Endometrial microvascular endothelial cells (primary cell): Measurements from ENCODE around the gene CIBAR2. TPM values are rescaled to one million over a fixed set of nuclear protein-coding genes. Genes with fewer than 3 reads are reported as not detected.

ENCODE experiments used
- in situ Hi-C: cut with HindIII; loops from 2 replicates; pipeline ENCODE4 v1.10.0; 2017; ENCODE audit warnings: low sequenced_read_pairs, low pct_unique_long_range_greater_than_20kb; ENCODE audit errors: inconsistent ontology term
- total RNA-seq: library from RNA; depleted of rRNA; stranded (reverse); fragments of >200 nt; gene quantifications from one replicate; pipeline ENCODE4 v1.2.3, GENCODE V29; 2015; ENCODE audit errors: inconsistent ontology term

Gene CIBAR2
- total RNA-seq, 1 donor from 2014 or later, result not detected

- in situ Hi-C loops, result no loop called here
These were observed 33.7 kb upstream of the CIBAR2 start for GRCh38 chr16:85145734-85146531.

- in situ Hi-C loops, result no loop called here
These were observed 32.9 kb upstream of the CIBAR2 start for GRCh38 chr16:85145188-85145587.

DNA sequence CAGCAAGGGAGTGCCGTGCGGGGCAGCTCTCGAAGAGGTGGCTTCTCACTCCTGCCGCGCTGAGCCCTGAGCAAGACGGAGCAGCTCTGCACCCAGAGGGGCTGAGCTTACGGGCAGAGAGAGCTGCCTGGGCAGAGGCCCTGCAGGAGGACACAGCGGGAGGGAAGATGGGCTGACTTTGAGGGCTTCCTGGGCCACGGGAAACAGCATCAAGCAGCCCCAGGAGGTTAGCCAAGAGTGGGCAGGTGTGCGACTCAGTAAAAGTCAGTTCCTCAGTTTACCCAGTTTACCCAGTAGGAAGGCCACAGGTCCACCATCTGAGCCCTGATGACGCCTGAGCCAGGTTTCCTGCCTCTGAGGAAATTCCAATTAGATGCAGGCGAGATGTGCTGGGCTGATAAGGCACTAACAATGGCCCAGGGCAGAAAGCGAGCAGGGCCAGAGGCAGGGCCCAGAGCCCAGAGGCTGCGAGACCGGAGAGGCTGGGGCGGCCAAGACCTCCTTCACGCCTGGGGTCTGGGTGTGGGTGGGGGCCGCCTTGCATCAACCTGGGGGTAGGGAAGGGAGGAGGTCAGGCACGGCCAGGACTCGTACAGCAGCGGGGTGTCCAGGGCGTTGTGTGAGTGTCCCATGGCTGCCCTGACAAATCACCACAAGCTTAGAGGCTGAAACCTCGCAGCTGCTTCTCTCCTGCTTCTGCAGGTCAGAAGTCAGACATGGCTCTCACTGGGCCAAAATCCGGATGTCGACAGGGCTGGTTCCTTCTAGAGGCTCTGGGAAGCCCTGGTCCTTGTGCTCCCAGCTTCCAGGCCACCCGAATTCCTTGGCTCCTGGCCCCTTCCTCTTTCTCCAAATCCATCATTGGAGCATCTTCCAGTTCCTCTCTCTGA, 32.0 kb upstream of the CIBAR2 start:
- in situ Hi-C loops, result no loop called here

DNA sequence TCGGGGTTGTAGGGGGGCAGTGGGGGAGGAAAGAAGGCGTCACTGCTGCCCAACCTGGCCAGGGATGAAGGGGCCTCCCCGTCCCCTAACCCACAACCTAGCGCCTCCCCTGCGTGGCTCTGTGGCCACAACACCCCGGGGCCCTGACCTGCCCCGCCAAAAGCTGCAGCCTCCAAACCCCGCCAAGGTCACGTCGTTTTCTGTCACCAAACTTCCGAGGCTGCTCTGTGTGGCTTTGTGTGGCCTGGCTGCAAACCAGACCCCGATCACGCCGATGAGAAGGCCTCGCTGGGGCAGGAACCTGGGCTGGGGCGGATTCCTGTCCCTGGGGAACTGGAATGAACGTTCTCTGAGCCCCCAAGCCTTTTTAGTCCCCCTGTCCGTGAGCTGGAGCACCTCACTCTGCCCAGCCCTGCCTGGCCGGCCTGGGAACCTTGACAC, 30.5 kb upstream of the CIBAR2 start:
- in situ Hi-C loops, result no loop called here

- in situ Hi-C loops, result no loop called here
These were observed 29.8 kb upstream of the CIBAR2 start for GRCh38 chr16:85142129-85142513.

- in situ Hi-C loops, result no loop called here
These were observed 29.3 kb upstream of the CIBAR2 start for GRCh38 chr16:85141491-85142128.

DNA sequence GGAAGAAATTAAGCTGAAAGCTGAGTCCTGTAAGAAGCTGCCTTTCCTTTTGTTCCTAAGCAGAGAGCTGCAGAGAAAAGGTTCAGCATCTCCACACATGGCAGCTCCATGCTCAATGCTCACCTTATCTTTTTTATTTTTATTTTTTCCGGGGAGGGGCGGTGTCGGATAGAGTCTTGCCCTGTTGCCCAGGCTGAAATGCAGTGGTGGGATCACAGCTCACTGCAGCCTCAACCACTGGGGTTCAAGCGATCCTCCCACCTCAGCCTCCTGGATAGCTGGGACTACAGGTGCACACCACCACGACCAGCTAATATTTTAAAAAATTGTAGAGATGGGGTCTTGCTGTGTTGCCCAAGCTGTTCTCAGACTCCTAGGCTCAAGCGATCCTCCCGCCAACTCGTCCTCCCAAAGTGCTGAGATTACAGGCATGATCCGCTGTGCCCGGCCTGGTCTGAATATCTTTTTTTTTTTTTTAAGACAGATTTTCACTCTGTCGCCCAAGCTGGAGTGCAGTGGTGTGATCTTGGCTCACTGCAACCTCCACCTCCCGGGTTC, 28.3 kb upstream of the CIBAR2 start:
- in situ Hi-C loops, result no loop called here

- in situ Hi-C loops, result no loop called here
These were observed 27.6 kb upstream of the CIBAR2 start for GRCh38 chr16:85139881-85140339.

DNA sequence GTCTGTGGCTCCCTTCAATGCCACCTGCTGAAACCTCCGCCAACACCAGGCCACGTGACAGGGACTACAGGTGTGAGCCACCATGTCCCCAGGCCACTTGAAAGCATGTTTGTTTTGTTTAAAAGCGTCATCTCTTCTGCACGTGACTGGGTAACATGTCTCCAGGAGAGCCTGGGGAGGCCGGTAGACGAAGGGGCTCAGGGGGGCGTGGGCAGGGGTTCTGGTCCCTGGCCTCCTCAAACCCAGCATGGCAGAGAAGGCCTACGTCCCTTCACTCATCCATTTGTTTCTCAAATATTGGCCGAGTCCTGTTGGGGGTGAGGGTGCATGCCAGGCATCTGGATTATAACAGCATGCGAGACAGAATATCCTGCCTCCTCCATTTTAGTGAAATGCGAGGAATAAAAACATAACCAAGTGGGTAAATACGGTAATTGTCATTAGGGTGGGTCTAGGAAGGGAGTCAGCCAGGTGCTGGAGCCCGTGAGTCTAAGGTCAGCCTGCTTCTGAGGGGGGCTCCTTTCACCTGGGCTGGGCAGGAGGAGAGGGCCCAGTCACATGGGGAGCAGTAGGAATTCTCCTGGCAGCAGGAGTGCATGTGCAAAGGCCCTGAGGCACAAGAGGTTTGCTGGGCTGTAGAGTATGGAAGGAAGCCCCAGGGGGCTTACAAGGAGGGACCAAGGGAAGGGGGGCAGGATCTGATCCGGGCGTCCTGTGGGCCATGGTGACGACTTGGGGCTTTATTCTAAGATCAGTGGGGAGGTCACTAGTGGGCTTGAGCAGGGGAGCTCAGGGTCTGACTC, 26.8 kb upstream of the CIBAR2 start:
- in situ Hi-C loops, result no loop called here

DNA sequence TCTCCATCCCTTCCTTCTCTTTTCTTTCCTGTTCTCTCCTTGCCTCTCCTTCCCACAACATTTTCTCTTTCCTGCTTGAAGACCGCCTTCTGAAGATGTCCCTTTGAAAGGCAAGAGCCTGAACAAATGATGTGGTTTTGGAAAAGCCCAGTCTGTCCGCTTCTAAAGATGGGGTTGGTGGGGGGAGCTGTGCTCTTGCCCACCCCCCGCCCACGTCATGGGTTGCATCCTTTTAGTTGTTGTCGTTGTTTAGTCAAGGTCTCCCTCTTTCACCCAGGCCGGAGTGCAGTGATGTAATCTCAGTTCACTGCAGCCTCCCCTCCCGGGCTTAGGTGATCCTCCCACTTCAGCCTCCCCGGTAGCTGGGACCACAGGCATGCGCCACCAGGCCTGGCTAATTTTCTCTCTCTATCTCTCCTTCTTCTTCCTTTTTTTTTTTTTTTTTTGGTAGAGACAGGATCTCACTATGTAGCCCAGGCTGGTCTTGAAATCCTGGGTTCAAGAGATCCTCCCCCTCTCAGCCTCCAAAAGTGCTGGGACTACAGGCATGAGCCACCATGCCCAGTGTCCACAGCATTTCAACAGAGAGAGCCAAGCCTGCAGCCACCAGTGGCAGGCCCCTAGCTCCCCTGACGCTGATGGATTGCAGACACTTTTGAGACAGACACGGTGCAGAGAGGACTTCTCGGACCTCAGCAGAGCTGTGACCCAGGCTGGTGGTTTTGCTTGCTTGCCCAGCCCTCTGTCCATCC, 26.0 kb upstream of the CIBAR2 start:
- in situ Hi-C loops, result no loop called here

DNA sequence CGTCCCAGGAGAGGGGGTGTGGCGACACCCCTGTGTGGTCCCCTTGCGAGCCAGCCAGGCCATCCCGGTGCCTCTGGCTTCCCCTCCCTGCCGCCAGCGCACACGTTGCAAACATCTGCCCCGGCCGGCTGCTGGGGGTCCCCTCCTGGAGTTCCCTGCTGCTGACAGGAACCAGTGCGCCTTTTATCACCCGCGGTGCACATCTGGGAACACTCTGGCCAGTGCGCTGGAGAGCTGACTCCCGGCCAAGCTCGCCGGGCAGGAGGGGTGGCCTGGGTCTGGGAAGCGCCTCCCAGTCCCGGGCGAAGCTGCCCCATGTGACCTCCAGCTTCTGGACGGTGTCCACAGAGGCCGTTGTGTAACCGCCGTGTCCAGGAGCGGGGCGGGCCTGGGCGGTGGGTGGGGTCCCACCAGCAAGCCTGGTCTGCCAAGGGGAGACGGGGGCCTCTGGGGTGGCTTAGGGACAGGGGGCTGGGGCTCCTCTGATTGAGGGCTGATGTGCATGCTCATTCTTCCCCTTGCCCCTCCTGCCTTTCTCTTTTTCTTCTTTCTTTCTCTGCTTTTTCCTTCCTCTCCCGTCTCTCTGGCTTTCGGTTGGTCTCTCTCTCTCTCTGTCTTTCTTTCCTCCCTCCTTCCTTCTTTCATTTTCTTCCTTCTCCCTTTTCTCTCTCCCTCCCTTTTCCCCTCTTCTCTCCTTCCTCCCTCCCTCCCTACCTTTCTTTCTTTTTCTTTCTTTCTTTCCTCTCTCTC, 25.2 kb upstream of the CIBAR2 start:
- in situ Hi-C loops, result no loop called here

DNA sequence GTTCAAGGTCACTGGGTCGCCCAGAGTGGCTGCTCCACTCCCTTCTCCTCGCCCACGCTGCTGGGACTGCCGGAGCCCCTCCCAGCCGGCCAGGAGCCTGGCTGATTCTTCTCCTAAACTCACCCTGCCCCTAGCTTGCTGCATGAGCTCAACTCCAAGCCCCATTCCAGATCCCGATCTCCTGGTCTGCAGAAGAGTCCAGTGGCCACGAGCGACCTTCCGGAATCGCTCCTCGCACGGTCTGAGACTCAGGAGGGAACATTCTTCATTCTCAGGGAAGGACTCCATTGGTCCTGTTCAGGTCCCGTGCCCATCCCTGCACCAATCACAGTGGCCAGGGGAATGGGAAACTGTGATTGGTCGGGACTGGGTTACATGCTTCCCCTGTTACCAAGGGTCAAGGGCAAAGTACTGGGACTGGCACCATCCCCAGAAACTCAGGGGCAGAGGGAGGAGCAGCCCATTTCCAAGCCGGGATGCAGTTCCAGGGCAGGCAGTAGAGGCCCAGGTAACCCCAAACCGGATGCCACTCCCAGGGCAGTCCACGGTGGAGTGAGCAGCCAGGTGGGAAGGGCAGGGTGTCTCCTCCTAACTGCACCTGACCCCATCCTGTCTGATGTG, 24.5 kb upstream of the CIBAR2 start:
- in situ Hi-C loops, result no loop called here

- in situ Hi-C loops, result no loop called here
These were observed 24.0 kb upstream of the CIBAR2 start for GRCh38 chr16:85136213-85136701.

DNA sequence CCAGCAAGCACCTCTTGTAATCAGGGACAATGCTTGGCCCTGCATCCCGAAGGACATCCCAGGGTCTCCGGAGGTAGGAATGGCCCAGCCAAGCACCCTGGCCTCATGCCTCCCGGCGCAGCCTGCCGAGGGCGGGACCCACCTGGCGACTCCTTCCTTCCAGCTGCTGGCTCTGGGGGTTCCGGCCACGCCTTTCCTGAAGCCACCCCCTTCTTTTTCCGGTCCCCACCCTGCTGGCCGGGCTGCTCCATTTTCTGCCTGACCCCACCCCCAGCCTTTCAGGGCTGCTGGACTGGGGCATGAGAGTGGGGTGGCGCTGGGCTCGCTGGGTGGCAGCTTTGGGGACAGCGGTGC, 22.5 kb upstream of the CIBAR2 start:
- in situ Hi-C loops, result no loop called here

DNA sequence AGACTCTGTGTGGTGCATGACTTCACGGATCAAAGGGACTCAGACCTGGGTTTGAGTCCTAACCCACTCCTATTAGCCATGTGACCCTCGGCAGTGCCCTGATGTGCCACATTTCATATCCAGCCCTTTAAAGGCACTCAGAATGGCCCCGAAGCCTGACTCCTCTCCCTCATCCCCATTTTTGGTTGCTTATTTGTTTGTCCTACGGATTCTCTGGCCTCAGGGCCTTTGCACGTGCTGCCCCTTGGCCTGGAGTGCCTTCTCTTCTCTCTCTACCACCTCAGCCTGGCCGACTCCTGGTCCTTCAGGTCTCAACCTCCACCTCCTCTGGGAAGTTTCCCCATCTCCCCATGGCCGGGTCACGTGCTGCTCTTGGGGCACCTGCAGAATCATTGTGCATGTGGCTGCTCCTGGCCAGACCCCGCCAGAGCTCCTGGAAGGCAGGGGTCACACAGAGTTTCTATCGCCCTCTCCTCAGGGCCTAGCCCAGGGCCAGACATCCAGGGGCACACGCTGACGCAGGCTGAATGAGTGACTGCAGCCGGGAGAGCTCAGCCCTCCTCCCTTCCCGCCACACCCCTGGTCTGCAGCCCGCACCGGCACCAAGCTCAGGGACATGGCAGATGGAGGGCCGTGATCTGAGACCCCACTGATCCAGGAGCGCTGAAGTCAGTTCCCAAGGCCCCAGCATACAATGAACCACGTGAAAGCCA, 22.0 kb upstream of the CIBAR2 start:
- in situ Hi-C loops, result no loop called here

DNA sequence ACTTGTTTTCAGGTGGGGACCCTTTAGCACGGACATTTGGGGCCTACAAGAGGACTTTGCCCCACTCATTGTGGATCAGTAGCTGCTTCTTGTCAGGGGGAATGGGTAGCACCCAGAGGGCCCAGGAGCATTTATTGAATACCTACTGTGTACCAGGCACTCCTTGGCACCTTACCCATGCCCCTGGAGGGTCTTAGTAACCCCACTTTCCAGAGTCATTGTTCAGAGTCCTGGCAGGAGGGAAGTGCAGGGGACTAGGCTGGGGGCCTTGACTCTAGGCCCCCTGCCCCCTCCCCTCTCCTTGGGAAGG, 21.0 kb upstream of the CIBAR2 start:
- in situ Hi-C loops, result no loop called here
